ENCODE measurements around the gene TTC27.

TTC27 gene

DNA sequence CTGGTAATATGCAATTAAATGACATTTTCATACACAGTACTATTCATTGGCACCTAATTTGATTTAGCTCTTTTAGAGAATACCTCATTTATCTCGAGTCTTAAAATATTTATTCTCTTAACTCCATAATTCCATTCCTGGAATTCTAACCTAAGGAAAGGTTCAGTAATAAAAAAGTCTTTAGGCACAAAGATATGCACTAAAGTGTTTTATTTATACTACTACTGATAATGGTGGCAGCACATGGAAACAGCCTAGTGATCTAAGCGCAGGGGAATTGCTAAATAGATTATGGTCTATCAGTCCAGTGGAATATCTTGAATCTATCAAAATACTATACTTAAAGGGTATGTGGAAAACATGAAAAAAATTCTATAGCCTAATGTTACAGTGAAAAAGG is 176.4 kb downstream of the TTC27 start:
- FAIRE-seq, result no peak

DNA sequence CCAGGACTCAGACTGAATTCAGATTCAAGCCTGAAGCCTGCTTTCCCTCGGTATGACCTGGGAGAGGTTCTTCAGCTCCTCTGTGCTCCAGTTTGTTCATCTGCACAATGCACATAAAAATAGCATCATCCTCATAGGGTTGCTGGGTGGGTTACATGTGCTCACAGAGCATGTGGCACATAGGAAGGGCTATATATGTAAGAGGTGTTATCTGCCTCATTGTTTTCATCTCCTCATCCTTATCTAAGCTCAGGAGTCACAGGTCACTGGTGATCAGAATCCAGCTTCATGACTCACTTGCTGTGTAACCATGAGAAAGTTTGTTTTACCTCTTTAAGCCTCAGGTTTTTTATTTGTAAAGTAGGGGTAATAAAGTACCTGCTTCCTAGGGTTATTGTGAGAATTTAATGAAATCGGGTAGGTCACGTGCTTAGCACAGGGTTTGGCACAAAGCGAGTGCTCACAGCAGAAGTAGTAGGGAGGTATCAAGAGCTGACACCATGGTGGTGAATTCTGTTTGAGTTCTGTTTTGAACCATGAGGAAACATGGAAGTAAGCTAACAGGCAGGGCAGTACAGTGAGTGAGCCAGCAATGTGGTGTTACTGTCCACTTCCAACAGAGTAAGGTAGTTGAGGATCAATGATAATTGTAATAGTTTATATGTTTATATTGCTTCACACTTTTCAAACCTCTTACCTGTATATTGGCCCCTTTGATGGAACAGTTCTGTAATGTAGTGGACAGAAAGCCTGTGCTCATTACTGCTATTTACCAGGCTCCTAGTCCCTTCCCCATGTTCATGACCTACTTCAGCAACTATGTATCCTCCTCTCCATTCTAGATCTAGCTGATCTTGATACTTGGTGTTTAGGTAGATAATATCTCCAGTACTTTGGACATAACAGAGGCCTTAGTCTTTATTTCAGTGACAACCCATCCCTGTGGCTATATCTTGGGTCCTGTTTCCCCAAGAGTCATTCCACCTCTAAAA is 177.6 kb downstream of the TTC27 start:
- DNase-seq (ENCODE audit: low spot score), result peak; percentile 58
- FAIRE-seq, result no peak

More for the DNA sequence above, 176.4 kb downstream of the TTC27 start:
- no peak for DNase-seq (ENCODE audit: low spot score)

- no peak for FAIRE-seq
Observed at GRCh38 chr2:32806857-32807256, 179.0 kb downstream of the TTC27 start.

GRCh38 chr2:32807662-32808061 is 179.8 kb downstream of the TTC27 start:
- DNase-seq (ENCODE audit: low spot score) (no peak), FAIRE-seq (no peak)

More at GRCh38 chr2:32806857-32807256, 179.0 kb downstream of the TTC27 start:
- DNase-seq (ENCODE audit: low spot score), result no peak

DNA sequence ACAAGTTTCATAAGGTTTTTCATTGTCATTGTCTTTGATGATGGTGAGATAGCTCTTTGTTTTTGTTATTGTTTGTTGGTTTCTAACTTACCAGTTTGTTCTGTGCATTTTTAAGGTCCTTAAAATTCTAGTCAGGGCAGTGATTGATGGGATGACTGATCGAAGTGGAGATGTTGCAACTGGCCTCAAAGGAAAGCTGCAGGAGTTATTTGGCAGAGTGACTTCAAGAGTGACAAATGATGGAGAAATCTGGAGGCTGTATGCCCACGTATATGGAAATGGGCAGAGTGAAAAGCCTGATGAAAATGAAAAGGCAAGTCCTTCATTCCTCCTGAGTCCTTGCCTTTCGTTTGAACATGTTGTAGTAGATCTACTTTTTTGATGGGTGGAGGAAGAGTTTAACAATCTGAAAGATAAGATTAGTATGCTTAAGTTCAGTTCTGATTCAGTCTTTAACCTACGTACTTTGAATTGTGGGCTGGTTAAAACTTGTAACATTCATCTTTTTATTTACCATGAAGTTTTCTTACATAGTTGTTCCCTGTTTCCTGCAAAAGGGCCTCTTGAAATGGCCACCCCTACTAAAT is 183.2 kb downstream of the TTC27 start:
- DNase-seq (ENCODE audit: low spot score) (no peak), FAIRE-seq (no peak)

DNA sequence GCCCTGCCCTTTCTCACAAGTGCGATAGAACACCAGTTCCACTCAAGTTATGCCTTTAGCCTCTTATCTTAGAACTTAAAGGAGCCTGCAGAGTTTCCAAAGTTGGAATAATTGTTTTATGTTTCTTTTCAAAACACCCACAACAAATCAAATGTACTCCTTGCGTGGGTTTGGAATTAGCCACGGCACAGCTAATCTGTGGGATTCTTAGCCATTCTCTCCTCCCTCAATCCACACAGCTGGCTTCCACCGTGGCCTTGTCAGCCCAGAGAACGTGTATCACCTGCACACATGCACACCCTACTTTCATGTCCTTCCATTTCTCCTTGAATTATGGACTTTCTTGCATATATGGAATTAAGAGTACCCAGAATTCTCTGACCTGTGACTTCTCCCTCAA is 183.8 kb downstream of the TTC27 start:
- DNase-seq (ENCODE audit: low spot score) (no peak), FAIRE-seq (no peak)

DNA sequence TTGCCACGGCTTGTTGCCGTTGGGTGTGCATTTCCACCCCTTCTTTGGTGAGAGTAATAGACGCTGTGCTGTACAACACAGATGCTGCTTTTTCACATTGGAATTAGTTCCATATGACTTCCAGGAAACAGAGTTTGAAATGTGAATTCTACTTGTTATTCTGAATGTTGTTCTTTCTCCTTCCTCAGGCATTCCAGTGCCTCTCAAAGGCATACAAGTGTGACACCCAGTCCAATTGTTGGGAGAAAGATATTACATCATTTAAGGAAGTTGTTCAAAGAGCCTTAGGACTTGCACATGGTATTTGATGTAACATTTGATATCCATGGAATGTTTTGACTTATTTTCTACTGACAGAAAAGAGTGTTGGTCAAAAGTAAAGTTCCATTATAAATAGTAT is 184.5 kb downstream of the TTC27 start:
- FAIRE-seq (no peak), DNase-seq (ENCODE audit: low spot score) (no peak)

GRCh38 chr2:32820088-32820487 is 192.2 kb downstream of the TTC27 start:
- FAIRE-seq, result no peak

GRCh38 chr2:32820701-32821100 is 192.9 kb downstream of the TTC27 start:
- FAIRE-seq, result no peak
- DNase-seq (ENCODE audit: low spot score), result no peak

More at GRCh38 chr2:32820088-32820487, 192.2 kb downstream of the TTC27 start:
- no peak for DNase-seq (ENCODE audit: low spot score)

DNA sequence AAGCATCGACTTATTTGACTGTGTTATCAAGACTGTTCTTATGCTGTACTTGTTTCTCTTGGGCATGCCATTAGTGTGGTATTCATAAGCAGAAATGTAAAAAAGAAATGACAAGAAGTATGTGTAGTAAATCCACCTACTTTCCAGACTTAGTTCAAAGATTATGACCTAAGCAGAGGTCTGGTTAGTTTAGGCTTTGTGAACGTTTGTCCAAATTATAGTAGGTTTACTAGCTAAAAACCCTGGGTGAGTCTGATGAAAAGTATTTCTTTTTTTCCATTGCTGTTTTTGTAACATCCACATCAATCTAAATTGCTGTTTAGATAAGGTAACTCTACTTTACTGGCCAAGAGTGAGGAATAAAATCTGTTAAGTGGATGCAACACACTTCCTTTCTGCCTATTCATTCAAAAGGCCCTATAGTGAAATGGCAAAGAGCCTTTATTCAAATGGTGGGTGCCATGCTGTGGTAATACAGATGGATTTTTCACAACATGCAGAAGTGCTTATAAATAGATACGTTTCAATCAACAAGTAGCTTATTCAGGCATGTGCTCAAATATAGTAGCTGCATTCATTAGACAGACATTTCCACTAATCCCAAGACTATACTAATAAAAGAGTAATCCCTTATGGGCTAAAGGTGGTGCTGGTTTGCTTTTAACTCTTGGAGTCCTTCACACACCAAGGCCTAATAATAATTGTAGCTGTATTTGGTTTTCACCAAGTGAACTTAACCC is 196.4 kb downstream of the TTC27 start:
- DNase-seq (ENCODE audit: low spot score) (no peak), FAIRE-seq (no peak)

DNA sequence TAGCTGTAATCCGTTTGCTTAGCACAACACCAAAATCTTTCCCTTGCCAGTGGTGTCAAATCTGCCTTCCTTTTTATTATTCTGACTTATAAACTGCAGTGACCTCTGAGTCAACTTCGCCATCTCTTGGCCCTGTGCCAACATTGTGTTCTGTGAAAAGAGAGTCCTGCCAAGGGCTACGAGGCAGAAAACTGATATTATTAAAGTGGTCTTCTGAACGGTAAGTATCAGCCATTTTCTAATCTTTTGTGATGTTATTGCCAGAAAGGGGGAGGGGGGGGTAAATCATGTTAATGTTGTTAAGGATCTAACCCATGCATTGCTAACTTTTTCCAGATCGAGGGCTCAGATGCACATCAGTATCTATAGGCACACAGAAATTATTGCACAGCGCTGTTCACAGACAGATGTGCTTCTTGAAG is 197.5 kb downstream of the TTC27 start:
- DNase-seq (ENCODE audit: low spot score), result peak; percentile 17
- no peak for FAIRE-seq

DNA sequence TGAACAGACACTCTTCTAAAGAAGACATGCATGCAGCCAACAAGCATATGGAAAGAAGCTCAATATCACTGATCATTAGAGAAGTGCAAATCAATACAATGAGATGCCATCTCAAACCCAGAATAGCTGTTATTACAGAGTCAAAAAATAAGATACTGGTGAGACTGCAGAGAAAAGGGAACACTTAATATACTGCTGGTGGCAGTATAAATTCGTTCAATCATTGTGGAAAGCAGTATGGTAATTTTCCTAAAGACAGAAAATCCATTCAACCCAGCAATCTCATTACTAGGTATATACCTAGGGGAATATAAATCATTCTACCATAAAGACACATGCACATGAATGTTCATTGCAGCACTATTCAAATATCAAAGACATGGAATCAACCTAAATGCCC is 202.3 kb downstream of the TTC27 start:
- no peak for FAIRE-seq
- DNase-seq (ENCODE audit: low spot score), result no peak

GRCh38 chr2:32832821-32833220 is 205.0 kb downstream of the TTC27 start:
- no peak for FAIRE-seq

DNA sequence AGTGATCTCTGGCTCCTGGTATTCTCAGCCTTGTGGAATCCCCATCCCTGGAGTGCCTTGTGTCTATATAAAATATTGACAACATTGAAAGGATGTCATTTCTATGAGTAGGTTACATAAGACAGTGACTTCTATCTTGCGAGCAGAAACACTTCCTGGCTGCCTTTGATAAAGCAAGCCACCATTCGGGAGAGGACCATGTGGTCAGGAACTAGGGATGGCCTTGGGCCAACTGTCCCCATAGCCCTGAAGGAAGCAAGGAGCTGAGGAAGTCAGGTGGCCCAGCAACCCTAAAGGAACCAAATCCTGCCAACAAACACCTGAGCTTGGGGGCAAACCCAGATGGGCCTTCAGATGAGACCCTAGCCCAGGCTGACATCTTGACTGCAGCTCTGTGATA is 205.9 kb downstream of the TTC27 start:
- FAIRE-seq (no peak), DNase-seq (ENCODE audit: low spot score) (no peak)

More at GRCh38 chr2:32832821-32833220, 205.0 kb downstream of the TTC27 start:
- DNase-seq (ENCODE audit: low spot score), result no peak

DNA sequence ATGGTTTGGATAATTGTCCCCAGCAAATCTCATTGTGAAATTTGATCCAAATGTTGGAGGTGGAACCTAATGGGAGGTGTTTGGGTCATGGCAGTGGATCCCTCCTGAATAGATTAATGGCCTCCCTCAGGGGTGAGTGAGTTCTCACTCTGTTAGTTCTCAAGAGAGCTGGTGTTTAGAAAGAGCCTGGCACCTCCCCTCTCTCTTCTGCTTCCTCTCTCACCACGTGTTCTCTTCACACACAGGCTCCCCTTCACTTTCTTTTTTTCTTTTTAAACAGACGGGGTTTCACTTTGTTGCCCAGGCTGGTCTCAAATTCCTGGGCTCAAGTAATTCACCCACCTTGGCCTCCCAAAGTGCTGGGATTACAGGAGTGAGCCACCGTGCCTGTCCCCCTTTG is 207.3 kb downstream of the TTC27 start:
- DNase-seq (ENCODE audit: low spot score), result no peak
- no peak for FAIRE-seq

GRCh38 chr2:32836933-32837332 is 209.1 kb downstream of the TTC27 start:
- FAIRE-seq, result no peak
- DNase-seq (ENCODE audit: low spot score), result no peak

DNA sequence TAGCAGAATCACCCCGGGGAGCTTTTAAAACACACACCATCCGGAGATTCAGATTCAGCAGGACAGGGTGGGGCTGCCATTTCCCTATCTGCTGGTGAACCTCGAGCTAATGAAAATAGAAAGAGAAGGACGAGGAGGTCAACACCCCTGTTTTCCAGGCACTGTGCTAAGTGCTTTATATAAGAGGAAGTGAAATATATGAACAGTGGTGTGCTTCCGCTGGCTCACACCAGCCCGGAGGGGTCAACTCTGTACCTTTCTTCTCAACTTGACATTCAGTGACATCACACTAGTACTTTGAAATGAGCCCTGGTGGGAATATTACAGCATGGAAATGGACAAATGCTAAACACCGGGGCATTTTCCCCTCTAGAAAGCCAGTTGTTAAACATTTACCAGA is 210.6 kb downstream of the TTC27 start:
- no peak for FAIRE-seq

DNA sequence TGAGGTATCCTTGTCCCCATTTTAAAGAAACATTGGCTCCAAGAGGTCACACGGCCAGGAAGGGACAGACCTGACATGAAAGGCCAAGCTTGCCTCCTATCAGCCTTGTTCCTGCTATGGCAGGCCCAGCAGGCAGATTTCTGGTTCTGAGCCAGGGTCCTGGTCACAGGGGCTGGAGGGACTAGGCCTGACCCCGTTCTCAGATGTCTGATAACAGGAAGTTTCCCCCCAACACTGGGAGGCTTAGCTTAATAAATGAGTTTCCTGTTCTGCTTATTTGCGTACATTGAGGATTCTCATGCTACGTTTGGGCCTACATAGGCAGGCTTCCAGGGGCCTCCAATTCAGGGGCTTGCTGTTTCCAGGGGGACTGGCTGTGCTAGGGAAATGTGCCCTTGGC is 211.1 kb downstream of the TTC27 start:
- FAIRE-seq (no peak), DNase-seq (ENCODE audit: low spot score) (no peak)

More for the DNA sequence above, 210.6 kb downstream of the TTC27 start:
- DNase-seq (ENCODE audit: low spot score), result no peak

DNA sequence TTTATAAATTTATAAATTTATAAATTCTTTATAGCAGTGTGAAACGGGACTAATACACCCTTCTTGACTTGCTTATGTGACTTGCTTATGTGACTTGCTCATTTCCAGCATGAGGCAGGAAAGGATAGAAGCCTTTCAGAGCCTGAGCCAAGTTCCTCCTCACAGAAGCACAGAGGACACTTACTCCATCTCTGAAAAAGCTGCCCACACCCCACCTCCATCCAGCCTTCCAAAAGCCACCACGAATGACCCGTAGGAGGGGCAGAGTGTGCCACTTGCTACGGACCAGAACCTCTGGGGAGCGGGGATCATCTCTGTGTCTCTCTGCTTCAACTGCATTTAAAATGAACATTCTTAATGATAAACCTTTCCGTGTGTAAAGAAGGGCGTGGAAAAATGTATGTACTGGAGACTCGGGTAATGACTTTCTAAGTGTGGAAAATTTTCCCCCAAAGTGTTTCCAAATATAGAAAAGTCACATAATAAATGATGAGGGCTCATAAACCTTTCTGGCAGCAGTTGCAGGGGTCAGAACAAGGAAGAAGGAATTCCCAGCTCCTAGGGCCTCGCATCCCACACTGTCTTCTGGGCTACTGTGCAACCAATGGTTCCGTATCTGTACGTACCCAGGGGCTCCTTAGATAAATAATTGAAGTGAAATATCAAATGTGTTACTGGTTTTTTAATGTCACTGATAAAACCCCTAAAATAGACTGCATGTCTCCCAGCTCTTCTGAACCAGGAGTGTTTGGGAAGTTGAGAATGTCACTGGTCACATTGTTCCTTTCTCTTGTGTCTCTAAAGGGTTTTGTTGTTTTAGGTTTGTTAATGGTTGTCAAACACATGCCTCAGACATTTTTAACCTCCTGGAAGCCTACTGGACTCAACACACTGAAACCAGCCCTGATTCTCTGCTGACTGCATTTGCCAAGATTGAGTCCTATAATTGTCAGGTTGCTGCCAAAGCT is 214.4 kb downstream of the TTC27 start:
- DNase-seq (ENCODE audit: low spot score) (no peak), FAIRE-seq (no peak)

DNA sequence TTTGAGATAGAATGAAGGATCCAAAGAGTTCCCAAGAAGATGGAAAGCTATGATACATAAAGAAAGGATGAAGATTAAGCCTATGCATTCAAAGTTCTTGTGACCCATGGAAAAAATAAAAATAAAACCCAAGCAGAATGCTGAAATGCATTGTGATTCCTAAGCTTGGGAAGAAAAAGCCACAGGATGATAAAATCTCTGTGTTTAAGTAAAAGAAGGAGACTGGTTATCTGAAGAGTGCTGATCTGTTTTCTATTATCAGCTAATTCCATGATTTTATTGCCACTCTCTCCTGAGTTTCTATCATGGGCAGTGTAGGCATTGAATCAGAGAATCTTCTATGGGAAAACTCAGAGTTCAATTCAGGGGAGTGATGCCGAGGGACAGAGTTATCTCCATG is 215.8 kb downstream of the TTC27 start:
- DNase-seq (ENCODE audit: low spot score) (no peak), FAIRE-seq (no peak)

DNA sequence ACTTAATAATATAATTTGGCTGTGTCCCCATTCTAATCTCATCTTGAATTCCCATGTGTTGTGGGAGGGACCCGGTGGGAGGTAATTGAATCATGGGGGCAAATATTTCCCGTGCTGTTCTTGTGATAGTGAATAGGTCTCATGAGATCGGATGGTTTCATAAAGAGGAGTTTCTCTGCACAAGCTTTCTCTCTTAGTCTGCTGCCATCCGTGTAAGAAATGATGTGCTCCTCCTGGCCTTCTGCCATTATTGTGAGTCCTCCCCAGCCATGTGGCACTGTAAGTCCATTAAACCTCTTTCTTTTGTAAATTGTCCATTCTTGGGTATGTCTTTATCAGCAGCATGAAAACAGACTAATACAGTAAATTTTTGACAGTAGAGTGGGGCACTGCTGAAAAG is 216.4 kb downstream of the TTC27 start:
- DNase-seq (ENCODE audit: low spot score) (no peak), FAIRE-seq (no peak)

All from RCC 7860 (cell line).